Measurements from ENCODE around the gene CHKB.

- TF ChIP-seq, protein P1, sequence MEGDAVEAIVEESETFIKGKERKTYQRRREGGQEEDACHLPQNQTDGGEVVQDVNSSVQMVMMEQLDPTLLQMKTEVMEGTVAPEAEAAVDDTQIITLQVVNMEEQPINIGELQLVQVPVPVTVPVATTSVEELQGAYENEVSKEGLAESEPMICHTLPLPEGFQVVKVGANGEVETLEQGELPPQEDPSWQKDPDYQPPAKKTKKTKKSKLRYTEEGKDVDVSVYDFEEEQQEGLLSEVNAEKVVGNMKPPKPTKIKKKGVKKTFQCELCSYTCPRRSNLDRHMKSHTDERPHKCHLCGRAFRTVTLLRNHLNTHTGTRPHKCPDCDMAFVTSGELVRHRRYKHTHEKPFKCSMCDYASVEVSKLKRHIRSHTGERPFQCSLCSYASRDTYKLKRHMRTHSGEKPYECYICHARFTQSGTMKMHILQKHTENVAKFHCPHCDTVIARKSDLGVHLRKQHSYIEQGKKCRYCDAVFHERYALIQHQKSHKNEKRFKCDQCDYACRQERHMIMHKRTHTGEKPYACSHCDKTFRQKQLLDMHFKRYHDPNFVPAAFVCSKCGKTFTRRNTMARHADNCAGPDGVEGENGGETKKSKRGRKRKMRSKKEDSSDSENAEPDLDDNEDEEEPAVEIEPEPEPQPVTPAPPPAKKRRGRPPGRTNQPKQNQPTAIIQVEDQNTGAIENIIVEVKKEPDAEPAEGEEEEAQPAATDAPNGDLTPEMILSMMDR (IDR thresholded peaks at IDR 0.05 in 2 of 3, conservative IDR thresholded peaks at IDR 0.05 in 1 of 3; ENCODE audit: borderline replicate concordance in 1 of 3, insufficient read depth in 1 of 3, low read depth in 2 of 3, low read length in 2 of 3), result no peak
- no peak for TF ChIP-seq SP1 (IDR thresholded peaks at IDR 0.05; ENCODE audit: low read depth)
- TF ChIP-seq CBX3 (IDR thresholded peaks at IDR 0.05; ENCODE audit: low read depth), result no peak
- no peak for TF ChIP-seq EZH2 (IDR thresholded peaks at IDR 0.05)
- TF ChIP-seq FOSL1 (IDR thresholded peaks at IDR 0.05; ENCODE audit: low read depth), result no peak
- TF ChIP-seq POLR2AphosphoS5 (IDR thresholded peaks at IDR 0.05; ENCODE audit: low read depth, low read length), result no peak
- no peak for TF ChIP-seq YY1 (IDR thresholded peaks at IDR 0.05; ENCODE audit: extremely low read depth, insufficient replicate concordance, low read depth, low read length)
- TF ChIP-seq, protein P2, sequence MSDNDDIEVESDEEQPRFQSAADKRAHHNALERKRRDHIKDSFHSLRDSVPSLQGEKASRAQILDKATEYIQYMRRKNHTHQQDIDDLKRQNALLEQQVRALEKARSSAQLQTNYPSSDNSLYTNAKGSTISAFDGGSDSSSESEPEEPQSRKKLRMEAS (IDR thresholded peaks at IDR 0.05), result no peak
- TF ChIP-seq RAD21 (IDR thresholded peaks at IDR 0.05; ENCODE audit: low read depth), result no peak
- TF ChIP-seq POLR2A (IDR thresholded peaks at IDR 0.05; ENCODE audit: borderline replicate concordance, extremely low read depth, insufficient read depth, insufficient read length), result no peak
- TF ChIP-seq ZNF274 (IDR thresholded peaks at IDR 0.05; ENCODE audit: low read depth, low read length), result no peak
Observed at GRCh38 chr22:50611341-50612060, 28.9 kb upstream of the CHKB start.
